ENCODE measurements around the gene PCDH15.
"Not testable (repeated sequence)": the region's sequence is repeated elsewhere in the genome, so short reads cannot be mapped to it uniquely, and the experiment has no call there.

- TF ChIP-seq CTCF (conservative IDR thresholded peaks at IDR 0.05; ENCODE audit: low read length); EZH2phosphoT487 (IDR thresholded peaks at IDR 0.05; ENCODE audit: borderline replicate concordance): not testable (repeated sequence)
Measured at GRCh38 chr10:53924051-53924700, 876.9 kb downstream of the PCDH15 start.

Measured in Loucy (cell line).